Inferior parietal cortex (tissue), 1 donor: ENCODE measurements around the gene OXER1.

Experiments
- DNase-seq: peaks from one replicate; pipeline ENCODE4 v3.0.0-alpha.2; 2016; ENCODE audit errors: extremely low spot score

The OXER1 gene

DNA sequence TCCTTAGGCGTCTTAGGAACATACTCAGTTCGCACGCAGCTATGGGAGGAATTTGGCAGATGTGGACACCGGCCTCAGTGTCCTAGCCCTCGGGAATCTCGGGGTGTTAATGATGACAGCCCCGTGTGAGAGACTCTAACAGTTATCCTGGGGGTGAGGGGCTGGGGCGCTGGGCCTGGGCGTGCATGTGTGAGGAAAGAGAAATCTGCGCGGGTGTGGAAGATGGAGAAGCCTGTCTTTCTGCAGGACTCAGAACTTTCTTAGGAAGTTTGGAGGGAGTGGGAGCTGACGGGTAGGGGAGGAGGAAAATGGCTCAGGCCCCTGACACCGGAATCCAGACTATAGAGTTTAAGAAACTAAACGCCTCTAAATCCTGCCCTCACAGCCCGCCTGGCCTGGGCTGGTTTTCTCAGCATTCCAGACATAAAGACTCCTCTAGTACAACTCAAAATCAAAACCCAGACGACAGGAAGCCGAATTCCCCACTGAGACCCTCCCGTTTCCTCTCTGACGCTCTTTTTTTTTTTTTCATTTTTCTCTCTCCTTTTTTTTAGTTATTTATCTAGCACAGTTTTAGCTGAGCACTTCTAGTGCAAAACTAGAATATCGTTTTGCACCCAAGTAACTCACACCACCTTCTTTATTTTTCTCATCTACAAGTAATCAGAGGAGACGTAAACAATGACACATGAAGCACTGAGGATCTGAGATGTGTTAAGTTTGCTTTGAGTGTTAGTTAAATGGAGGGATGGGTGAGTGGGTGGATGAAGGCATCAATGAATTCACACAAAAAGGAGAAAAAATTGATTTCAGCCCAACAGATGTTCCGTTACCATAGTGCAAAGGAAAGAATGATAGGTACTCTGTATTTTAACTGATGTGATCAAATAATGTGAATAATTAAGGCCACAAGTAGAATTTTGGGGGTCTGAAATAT is 29.7 kb upstream of the OXER1 start:
- no peak for DNase-seq

DNA sequence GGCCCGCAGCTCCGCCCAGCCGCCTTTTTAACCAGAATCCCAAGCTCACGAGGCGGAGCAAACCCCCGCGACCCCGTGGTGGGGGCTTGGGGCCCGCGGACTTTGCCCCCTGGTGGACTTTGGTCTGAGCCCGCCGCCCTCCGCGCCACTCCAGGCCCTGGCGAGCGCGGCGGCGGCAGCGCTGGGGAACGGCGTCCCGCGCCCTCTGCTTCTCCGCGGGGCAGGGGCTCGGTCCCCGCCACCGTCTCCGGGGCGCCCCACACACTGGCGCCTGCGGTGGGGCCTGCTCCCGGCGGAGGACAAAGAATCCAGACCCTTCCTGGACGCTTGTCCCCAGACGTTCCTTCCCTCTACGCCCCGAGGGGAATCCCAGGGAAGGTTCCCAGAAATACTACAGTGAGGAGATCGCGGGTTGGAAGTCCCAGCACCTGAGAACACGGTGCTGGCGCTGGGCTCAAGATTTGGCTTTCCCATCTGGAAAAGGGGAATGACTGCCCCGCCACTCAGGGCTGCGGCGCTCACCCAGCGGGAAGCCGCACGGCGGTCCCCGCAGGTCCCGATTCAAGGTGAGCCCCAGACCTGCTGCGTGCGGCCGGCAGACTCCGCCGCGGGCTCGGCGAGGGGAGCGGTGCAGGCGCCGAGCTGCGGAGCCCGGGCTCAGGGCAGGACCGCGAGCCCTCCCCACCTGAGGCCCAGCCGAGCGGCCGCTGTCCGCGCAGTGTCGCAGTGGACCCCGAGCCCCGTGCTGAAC is 28.8 kb upstream of the OXER1 start, which contains the start of gene HAAO:
HAAO (minus strand) TSS at position 1 of the 751 bp plus-strand sequence. CDS start 47 bp downstream, outside the sequence.
- DNase-seq, result no peak

DNA sequence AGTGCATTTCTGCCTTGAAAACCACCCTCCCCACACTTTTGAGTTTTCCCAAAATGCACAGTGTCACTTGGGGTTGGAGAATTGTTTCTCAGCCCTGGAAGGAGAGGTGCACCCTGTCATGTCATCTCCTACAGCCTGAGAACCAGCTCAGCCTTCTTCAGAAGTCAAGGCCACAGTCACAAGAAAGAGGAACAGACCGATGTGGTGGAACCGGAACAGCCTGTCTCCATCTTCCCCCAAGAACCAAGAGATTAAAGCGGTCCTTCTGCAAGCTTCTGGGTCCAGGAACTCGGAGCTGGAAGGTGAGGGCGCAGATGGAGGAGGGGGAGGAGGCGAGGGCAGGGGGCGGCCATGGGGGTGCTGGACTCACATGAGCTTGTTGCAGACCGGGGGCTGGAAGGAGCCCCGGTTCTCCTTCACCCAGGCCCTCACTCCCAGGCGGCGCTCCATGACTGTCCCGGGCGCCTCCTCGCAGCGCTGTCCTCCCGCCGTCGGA is 28.2 kb upstream of the OXER1 start:
- no peak for DNase-seq

DNA sequence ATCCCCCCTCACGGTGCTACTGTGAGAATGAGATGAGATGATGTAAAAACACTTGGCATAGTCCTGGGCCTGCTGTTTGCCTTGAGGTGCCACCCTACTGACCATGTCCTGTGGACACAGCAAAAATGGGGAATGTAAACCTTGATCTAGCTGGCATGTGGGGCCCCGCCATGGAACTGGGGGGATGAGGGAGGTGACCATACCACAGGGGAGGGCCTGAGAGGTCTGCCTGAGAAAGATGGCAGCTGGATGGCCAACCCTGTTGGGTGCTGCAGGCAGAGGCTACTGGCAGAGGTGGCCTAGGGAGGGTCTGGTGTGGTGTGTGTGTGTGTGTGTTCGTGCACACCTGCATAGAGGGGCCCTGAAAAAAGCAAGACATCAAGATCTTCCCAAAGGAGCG is 27.7 kb upstream of the OXER1 start:
- no peak for DNase-seq

DNA sequence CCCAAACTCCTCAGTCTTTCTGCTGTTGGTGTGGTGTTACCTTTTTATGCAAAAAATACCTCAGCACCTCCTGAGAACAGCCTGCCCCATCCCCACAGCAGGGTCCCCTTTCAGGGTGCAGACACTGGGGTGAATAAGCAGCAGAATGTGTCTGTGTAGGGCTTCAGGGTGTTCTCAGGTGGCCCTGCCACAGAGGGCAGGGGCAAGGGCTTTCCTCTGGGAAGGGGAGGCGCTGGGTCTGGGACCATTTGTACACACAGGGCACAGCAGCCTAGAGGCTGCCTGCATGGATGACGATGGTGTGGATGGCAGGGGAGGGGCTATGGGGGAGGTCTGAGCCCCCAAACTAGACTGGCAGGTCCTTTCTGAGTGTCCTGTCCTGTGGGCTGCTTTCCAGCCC is 25.8 kb upstream of the OXER1 start:
- no peak for DNase-seq

DNA sequence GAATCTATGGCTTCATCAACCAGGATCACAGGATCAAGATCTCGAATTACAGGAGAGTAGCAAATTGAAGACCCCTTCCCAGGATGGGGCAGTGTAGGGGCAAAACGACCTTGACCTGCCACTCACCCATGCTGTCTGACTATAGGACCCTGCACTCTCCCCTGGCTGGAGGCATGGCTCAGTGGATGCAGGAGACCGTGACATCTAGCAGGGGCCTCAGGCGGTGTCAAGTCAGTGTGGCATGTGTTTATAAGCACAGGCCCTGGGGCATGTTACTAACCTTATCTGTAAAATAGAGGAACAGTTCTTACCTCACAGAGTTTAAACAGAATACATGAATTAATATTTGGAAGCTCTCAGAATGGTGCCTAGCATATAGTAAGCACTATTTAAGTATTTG is 24.9 kb upstream of the OXER1 start:
- no peak for DNase-seq

DNA sequence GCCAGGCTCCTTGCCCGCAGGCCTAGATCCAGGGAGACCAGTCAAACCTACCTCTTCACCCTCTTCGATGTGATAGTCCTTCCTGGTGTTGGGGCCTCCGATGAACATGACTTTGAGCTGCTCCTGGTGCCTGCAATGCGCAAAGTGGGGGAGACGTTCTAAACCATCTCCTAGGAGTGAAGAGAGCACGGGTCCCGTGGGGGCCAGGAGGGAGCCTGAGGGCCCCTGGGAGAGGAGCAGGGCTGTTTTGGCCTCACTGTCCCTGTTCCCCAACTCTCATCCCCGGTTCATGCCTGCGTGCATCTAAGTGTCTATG is 24.5 kb upstream of the OXER1 start:
- DNase-seq, result no peak

DNA sequence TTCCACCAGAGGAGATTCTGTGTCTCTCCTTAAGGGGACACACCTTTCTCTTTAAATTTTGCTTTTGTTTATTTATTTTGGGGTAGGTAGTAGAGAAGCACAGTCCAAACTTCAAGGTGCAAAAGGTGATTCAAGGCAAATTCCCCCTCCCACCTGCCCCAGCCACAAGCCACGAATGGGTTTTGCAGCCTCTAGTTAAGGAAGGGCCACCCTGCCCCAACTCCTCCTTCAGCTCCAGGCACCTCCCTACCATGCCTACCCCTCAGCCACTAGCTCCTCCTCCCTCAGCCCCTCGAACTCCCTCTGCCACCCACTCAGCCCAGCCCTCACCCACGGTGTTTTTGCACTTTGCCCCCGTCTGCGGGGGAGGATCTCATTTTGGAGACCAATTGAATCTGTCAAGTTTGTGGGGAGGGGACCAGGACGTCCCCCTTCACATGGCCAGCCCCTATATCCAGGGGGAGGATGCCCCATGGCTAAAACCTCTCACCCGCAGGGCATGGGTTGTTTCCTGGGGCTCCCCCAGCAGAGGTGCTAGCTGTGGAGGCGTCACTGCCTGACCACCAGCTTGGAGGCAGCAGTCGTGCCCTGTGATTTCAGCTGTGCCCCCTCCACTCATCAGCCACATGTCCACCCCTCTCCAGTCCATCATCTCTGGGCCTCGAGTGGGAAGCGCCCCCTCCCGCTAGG is 24.0 kb upstream of the OXER1 start:
- no peak for DNase-seq

DNA sequence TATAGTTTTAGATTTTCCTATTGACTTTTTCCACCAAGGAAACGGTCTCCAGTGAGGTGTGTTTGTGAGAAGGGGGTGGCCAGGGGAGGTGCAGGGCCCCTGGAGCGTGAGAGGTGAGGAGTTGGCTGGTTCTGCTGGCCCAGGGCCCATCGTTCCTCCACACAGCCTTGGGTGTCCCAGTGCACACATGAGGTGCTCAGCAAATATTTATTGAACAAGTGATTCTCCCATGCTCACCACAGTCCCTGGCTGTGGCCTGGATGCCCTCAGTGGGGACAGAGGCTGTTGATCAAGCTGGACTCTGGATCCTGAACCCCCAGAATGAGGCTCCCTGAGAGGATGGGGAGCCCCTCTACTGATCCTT is 23.5 kb upstream of the OXER1 start:
- no peak for DNase-seq

DNA sequence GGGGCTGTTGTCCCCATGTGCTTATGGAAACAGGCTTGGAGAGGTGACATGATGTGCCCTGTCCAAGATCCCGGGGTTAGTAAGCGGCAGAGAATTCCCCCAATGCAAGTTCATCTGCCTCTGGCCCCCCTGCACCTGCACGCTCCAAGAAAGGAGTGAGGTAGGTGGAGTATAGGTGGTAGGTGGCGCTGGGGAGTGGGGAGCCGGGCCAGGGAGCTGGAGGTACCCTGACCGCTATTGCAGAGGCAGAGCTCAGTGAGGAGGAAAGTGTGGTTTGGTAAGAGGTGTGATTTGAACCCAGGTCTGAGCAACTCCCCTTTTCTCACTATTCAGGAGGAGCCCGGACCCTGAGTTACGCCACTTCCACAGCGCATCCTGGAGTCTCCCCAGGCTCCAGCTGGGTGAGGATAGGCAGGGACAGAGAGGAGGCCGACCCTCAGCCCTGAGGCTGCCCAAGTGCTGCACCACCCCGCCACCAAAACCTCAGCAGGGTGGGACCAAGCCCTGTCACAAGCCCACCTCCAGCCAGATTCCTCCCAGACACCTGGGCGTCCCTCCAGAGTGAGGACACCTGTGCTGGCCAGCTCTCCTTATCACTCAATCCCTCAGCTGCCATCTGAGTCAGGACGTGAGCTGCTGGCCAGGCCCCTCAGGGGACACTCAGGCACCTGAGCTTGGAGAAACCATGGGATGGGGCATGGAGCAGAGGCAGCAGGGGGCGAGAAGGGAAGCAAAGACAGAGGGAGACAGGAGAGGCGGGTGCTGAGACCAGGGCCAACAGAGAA is 22.8 kb upstream of the OXER1 start:
- DNase-seq, result no peak

DNA sequence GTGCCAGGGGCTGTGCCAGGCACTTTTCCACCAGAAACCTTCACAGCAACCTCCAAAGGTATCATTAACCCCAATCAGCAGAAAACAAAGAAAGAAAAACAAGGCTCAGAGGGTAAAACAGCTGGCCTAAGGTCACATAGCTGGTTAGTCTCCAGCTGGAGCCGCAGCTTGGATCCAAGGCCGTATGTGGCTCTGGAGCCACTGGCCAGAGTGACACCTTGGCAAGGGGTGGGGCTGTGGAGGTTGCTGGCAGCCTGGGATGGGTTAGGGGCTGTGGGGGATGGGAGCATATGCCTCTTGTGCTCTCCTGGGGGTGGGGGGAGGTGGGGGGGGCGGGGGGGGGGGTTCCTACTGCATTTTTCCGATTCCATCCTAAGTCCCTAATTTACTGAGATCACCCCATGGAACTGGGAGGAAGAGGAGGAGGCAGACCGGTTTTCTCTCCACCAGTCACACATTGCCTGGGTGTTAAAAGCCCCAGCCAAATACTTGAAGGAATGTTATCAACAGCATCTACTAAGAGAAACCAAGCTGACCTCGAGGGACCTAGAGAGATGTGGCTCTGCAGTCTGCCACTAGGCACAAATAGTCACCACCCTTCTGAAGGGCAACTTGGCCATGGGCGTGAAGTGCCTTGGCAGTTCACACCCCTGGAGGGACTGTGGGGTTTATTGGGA is 20.4 kb upstream of the OXER1 start:
- DNase-seq, result no peak

DNA sequence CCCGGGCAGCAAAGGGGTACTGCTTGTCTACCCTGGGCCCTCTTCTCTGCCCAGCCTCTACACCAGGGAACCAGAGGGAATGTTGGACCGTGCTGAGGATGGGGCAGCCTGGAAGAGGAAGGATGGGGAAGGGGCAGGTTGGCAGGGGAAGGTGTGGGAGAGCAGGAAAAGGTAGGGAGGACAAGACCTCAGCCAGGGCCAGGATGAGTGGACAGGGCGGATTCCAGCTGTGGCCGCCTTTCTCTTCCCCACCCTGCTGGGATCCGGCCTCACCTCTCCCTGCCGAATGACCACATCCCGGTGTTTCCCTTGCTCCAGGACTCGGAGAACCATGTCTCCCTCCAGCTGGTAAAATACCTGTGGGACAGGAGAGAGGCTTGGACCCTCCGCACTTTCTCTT is 19.6 kb upstream of the OXER1 start:
- DNase-seq, result no peak

DNA sequence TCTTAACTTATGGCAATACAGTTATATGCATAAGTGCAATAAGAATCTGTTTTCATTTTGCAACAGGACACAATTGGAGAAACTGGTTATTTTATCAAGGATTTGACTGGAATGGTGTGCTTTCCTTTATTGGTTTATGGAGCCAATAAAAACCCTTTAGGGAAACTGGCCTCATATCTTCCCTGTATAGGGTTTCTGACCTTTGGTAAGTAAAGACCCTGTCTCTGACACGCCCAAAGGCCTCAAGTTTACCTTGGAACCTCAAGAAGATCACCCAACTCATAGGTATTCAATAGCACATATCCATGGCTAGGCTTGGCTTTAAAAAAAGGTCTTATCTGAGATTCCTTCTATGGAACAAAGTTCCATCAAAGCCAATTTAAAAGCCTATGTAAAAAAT is 17.2 kb upstream of the OXER1 start:
- no peak for DNase-seq

DNA sequence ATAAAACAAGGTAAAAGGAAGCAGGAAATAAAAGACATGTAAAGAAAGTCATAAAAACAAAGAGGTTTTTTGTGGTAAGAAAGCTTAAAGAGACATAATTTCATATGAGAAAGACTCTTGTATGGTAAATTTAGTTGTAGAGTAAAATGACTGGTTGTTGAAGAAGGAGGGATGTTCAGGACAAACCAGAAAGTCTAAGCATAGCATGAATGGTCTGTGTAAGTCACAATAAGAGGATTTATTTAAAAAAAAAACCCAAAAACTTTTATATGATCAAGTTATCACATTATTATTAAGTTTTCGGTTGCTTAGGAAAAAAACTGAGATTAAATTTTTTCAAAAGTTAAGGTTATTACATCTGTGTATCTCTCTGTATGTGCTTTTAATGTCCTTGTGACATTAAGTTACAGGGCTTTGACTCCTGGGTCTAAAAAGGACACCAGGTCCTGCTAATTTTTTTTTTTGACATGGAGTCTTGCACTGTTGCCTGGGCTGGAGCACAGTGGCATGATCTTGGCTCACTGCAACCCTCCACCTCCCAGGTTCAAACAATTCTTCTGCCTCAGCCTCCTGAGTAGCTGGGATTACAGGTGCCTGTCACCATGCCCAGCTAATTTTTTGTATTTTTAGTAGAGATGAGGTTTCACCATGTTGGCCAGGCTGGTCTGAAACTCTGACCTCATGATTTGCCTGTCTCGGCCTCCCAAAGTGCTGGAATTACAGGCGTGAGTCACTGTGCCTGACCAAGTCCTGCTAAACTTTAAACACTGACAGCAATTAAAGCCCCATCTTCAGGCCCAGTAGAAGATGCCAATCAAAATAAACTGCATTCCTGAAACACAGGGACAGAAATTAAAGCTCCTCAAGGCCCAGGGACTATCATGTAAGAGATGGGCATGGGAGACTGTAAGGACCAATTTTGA is 14.2 kb upstream of the OXER1 start:
- DNase-seq, result no peak

DNA sequence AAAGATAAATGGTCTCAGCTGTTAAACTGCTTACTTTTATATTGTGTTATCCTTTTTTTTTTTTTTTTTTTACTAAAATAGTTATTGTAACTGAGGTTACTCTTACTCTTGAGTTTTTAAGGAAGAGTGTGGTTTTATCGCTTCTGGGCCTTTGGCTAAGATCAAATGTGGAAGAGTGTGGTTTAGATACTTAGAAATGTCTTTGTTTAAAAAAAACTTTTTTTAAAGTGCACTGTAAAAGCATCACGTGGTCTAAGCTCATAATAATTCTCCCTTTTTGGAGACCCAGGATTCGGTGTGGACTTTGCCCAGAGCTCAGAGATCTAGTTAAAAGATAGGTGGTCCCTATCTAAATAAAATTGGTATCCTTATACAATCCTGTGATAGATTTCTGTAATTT is 11.9 kb upstream of the OXER1 start:
- no peak for DNase-seq

DNA sequence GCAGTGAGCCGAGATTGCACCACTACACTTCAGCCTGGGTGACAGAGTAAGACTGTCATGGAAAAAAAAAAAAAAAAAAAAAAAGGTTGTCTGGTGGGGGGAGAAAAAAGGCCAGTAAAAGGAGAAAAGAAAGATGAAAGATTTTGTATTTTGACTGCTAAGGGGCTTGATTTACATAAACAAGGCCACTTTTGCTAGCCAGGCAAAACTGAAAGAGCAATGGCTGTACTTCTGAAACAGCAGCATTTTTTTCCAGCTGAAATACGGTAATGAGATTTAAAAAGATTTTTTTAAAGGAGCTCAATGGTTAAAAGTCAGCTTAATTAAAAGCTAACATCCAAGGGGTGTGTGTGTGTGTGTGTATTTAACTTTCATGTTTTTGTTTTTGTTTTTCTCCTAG is 11.3 kb upstream of the OXER1 start:
- DNase-seq, result no peak

DNA sequence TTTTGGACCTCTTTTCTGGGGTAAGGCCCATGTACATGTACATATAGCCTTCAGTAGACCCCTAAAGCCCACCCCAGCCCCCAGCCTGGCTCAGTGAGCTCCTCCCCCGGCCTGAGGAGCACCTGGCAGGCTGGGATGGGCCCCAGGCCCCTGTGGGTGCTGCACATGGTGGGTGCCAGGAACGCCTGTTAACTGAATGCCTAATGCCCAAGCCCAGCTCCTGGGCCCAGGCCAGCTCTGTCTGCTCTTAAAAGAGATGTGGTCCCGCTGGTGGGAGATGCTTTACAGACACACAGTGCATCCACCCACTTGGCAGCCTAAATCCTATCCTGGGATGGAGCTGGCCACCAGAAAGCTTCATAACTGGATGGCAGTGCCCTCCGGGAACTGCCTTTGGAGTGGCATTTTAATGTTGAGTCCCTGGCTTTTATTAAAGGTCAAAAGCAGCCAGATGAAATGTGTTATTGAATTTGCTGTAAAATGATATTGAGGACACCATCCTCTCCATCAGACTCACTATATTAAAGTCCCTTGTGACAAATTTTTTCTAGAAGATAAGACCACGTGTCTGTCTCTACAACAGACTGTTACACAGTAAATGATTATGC is 7.7 kb upstream of the OXER1 start:
- DNase-seq, result no peak

DNA sequence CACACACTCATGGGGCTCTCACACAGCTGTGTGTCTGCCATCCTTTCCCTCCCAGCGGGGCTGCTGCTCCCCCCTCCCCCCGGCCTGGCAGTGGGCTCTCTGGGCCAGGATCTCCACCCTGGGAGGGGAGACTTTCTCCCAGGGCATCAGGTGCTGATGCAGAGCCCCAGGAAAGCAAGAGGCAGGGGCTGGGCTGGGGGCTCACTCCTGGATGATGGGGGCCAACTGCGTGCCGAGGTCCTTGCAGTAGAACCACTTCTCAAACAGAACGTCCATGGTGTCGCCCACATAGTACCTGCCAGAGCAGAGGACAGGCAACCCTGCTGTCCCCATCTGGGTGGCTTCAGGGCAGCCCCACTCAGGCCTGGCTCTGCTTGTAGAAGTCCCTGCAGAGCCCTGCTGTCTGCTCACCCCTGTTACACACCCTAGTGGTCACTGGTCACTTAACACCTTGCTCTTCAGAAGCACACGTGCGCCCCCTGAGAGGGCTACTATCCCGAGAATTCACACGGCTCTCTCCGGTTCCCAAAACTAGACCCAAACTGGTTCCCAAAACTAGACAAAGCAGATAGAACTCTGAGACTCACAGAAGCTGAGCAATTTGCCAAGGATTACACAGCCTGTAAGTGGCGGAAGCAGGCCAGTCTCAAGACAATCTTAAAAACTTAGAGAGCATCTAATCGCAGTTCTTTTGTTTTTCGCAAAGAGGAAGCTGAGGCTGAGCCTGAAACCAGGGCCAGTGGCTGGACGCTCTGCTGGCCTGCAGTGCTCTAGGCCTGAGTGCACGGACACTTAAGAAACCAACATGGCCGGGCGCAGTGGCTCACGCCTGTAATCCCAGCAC is 6.6 kb upstream of the OXER1 start:
- peak; percentile 50 for DNase-seq
